IPS DF 19.7 (cell line): ENCODE data around the gene PDZD2.
"Not testable (repeated sequence)": the region's sequence is repeated elsewhere in the genome, so short reads cannot be mapped to it uniquely, and the experiment has no call there.

Experiments
- DNase-seq: peaks from one replicate; pipeline ENCODE4 v3.0.0-alpha.2; 2013; ENCODE audit warnings: low read depth, low spot score

PDZD2 gene

DNA sequence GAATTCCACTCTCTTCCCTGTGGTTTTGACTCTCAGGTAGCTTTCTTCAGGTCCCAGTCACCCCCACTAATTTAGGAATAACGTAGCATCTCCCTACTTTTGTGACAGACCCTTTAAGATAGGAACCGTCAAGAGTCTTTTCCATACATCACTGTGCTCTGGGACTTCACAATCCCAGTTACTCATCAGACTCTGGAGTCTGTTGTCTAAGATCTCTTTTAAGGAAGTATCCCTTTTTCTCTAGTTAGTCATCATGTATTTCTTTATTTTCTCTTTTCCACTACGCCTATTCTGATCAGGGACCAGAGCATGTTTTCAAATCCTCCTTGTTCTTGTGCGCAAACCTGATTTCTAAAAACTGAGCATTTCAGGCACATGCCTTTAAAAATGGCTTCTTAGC, 392.2 kb downstream of the PDZD2 start:
- DNase-seq: no peak

GRCh38 chr5:32038523-32038922, 399.6 kb downstream of the PDZD2 start:
- DNase-seq: no peak

DNA sequence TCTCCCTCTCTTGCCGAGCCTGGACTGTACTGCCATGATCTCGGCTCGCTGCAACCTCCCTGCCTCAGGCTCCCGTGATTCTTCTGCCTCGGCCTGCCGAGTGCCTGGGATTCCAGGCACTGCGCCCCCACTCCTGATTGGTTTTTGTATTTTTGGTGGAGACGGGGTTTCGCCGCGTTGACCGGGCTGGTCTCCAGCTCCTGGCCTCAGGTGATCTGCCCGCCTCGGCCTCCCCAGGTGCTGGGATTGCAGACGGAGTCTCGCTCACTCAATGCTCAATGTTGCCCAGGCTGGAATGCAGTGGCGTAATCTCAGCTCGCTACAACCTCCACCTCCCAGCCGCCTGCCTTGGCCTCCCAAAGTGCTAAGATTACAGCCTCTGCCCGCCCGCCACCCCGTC, 400.2 kb downstream of the PDZD2 start:
- DNase-seq: not testable (repeated sequence)

DNA sequence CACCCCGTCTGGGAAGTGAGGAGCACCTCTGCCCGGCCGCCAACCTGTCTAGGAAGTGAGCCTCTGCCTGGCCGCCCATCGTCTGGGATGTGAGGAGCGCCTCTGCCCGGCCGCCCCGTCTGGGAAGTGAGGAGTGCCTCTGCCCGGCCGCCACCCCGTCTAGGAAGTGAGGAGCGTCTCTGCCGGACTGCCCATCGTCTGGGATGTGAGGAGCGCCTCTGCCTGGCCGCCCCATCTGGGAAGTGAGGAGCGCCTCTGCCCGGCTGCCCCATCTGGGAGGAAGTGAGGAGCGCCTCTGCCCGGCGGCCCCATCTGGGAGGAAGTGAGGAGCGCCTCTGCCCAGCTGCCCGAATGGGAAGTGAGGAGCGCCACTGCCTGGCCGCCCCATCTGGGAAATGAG, 400.7 kb downstream of the PDZD2 start:
- DNase-seq: not testable (repeated sequence)

GRCh38 chr5:32040181-32040695, 401.3 kb downstream of the PDZD2 start:
- not testable (repeated sequence) for DNase-seq

DNA sequence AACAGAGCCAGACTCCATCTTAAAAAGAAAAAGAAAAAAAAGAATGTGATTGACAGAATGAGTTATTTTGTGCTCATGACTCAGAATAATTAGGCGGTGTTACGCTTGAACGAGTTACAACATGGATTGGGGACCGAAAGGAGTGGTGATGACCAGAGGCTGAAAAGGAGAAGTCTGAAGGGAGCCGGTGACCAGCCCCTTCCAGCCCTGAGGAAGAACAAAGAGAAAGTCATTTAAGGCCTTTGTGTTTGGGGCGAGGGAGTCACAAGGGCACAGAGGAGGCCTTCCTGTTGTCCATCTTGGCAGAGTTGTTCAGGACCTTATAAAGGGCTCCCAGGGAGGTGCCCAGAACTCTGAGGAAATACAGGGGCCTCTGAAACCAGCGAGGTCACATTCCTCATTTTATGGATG, 403.6 kb downstream of the PDZD2 start:
- no peak for DNase-seq

DNA sequence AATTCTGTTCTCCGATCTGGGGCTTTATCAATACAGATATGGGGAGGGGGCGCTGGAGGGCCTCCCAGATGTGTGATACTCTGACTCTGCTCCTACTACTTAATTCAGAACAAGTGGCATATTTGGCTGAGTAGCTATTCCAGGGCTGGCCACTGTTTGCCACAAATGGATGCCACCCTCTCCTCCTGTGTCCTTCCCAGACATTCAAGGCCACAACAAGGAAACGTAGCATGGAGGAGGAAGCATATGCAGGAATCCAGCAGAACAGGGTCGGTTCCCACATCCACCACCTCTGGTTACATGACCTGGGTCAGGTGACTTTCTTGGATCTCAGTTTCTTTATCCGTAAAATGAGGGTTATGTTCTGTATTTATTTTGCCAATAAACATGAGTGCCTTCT, 404.2 kb downstream of the PDZD2 start:
- DNase-seq: no peak

DNA sequence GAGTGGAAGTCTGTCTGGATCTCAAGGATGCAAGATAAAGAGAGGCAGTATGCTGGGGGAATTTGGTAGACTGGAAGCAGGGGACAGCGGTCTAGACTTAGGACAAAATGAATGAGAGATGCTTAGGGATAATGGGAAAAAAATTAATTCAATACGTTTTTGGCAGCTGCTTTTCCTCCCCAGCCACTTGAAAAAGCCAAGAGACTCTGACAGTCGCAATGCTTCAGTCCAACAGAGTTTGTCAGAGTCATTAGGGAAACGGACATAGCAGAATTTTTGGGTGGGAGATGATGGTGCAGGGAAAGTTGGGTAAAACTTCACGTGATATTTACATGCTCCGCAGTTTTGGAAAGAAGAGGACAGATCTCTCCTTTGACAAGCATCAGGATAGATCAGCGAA, 405.5 kb downstream of the PDZD2 start:
- no peak for DNase-seq

DNA sequence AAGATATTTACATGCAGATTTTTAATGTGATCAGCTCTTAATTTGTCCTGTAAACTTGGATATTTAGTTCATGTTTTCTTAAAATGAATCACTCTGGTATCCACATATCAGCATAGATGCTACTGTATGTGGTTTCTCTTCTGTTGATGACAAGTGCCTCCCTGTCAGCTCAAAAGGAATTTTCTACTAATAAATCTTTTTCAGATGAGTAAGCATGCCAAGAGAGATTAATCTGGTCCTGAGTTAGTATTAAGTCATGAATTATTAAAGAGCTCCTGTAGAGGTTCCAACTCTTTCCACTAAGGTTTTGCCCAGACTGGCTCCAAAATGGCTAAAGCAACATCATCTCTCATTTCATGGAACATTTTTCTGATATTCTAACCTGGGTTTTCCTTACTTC, 406.0 kb downstream of the PDZD2 start:
- no peak for DNase-seq

DNA sequence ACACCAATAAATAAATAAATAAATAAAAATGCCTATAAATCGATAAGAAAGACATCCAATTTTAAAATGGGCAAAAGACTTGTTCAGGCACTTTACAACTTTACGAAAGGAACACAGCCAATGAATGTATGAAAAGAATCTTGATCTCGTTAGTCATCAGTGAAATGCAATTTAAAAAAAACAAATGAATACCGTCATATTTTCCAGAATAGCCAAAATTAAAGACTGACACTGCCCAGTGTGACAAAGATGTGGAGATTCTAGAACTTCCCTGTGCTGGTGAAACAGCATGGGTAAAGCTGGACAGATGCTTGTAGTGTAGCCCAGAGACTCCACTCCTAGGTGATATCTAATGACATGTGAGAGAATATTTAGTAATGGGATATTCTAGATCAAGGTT, 408.1 kb downstream of the PDZD2 start:
- no peak for DNase-seq

GRCh38 chr5:32051796-32052195, 412.9 kb downstream of the PDZD2 start:
- peak; percentile 38 for DNase-seq

DNA sequence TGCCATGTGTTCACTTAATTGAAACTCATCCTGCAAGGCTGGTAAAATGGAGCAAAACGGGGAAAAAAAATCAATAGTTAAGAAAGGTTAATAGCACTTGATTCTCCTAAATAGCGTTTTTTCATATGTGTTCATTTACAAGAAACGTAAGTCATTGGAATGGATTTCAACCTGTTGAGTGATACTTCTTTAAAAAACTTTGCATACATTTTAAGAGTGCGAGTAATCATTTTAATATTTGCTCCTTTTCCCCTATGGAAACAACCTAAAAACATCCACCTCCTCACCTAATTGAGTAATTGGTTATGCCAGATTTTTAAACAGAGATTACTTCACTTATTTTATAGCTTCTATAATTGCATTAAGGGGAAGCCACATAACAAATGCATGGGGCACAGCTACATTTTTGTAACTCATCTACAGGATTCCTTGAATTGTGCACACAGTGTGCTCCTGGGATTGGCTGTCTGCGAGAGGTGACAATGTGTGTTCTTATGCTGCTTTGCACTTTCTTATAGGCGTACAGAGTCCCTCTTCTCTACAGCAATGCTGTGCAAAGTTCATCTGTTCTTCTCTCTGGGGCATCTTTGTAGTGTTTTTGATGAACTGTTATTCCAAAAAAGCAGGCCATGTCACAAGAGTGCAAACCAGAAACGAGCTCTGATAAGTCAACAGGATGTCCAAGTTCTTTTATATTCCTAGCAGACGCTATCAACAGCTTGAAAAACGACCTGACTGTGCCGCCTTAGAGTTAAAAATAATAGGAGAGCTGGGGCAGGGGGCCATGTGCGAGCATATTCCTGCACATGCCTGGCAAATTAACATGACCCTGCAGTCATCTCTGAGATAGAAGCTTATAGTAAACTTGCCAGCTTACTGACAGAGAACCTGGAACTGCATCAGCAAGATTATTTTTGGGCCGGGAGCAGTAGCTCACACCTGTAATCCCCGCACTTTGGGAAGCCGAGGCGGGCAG, 417.2 kb downstream of the PDZD2 start:
- no peak for DNase-seq

- no peak for DNase-seq
These were observed 418.5 kb downstream of the PDZD2 start for GRCh38 chr5:32057187-32058096.

- no peak for DNase-seq
These were observed 419.2 kb downstream of the PDZD2 start for GRCh38 chr5:32058101-32058500.

GRCh38 chr5:32058997-32059396, 420.1 kb downstream of the PDZD2 start:
- DNase-seq: no peak

DNA sequence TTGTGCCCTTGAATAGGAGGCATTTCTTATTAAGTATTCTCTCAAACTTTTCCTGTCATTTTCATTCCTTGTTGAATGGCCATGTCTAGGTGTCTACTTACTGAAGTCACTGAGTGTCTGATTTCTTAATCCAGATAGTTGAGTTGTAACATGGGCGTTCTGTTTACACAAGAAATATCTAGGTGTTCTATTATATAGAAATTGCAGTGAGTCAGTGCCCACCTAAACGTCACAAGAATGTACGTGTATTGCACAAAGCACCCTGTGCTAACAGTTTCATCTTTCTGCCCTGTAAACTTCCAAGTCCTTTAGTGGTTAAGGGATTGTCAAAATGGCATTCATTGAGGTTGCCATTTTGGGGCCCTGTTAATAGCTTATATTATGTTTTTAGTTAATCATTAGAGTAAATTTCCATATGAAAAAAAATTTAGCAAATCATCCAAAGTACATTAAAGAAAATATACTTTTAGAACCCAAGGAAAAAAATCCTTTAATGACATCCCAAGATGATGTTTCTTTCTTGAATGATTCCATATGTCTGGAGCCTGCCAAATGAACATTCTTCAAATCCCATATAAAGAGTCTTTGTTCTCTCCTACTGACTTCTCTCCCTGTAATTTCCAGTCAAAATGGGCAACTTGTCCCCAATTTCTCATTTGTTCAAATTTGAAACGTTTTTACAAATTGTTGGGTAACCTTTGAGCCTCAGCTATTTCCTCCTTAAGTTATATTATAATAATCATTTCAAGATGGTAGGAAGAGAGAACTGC, 421.0 kb downstream of the PDZD2 start:
- DNase-seq: no peak

DNA sequence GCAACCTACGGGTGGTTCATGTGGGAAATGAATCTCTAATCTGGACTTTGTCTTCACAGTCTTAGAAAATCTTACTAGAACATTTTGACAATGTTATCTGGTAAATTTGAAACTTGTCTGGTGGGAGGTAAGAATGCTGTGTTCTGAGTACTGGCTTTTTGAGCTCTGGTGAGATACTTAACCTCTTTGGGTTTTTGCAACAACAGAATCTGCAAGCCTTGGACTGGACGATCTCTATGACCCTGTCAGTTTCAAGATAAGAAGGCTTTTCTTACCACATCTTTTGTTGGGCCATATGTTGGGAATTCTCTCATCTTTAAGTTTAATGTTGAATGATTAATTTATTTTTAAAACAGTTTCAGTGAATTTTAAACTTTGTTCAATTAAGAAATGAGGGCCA, 422.3 kb downstream of the PDZD2 start:
- no peak for DNase-seq

DNA sequence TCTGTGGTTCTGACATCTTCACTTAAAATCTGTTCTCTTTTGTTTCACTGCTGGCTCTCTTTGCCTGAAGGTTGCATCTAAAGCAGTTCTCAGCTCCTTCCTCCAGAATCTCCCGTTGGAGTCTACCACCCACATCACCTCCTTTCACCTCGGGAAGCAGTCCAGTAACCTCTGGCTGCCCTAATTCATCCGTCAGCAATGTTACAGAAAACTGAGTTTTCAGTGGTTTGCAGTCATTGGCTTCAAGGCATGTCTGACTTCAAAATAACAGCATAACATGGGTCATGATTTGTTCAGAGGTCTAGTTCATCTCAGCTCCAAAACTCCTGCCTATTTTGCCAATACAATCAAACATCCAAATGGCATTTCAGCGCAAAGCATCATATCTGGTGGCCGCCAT, 427.5 kb downstream of the PDZD2 start:
- no peak for DNase-seq

- no peak for DNase-seq
These were observed 429.0 kb downstream of the PDZD2 start for GRCh38 chr5:32067774-32068470.

GRCh38 chr5:32068561-32068960, 429.6 kb downstream of the PDZD2 start:
- no peak for DNase-seq

DNA sequence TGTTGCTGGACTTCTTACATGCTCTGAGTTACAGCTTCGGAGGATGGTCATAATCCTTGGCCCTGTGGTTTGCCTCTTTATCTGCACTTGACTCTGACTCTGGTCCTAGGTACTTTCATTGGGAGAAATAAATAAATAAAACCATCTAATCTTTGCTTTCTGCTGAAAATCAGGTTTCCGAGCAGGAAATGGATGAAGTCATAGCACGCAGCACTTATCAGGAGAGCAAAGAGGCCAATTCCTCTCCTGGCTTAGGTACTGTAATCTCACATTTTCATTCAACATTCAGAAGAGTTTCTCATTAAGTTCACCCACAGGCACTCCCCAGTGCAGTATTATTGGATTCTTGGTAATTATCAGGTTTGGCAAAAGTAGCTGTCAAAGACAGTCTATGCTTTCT, 430.5 kb downstream of the PDZD2 start:
- no peak for DNase-seq
